ENCODE results near the gene DEPDC7. TPM values are rescaled to one million over a fixed set of nuclear protein-coding genes. Genes with fewer than 3 reads are reported as not detected.
"Not testable (repeated sequence)": the region's sequence is repeated elsewhere in the genome, so short reads cannot be mapped to it uniquely, and the experiment has no call there.

The DEPDC7 gene
- polyA plus RNA-seq (1.3 and 3.3 TPM in 2 replicates), polyA minus RNA-seq (1.2 TPM in 2 replicates)

DNA sequence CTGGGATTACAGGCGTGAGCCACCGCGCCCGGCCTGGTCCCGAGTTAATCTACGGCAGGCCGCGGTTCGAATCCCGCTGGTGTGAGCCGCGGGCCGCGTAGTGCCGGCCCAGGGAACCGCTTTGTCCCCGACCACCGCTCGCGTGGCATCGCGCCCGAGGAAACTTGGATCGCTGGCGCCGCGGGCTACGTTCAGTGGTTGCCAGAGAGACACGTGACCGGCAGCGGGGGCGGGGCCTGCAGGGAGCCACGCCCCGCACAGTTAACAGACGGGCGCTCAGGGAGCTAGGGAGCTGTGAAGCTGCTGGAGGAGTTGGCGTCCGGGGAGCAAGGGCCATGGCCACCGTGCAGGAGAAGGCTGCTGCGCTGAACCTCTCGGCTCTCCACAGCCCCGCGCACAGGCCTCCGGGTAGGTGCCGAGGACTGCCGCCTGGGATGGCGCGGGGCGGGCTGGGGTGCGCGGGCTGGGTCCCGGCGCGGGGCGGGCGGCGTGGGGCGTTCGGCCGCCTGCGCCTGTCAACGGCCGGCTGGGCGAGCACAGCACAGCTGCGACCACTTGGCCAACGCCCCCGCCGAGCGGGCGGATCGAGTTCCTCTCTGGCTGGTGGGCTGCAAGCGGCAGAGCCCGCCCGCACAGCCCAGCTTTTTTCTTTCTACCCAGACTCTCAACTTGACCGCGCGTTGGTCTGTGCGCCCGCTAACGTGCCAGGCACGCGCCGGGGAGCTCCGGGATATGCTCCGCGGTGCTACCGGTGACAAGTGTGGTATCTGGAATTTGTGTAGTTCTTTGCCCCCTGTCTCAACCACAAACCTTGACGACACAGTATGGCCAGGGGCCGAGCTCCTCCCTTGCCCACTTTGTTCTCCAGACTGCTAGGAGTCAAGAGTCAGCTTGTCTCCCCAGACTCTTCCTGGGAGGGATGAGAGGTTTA lies at the start of gene DEPDC7:
TSS of gene DEPDC7 (plus strand) at position 258 of the 931 bp plus-strand sequence. CDS start at position 336, 78 bp downstream.
- H3K4me3 ChIP-seq (ENCODE audit: low read length), result peak within 1 kb of the TSS; percentile 71
- TF ChIP-seq, protein P1, sequence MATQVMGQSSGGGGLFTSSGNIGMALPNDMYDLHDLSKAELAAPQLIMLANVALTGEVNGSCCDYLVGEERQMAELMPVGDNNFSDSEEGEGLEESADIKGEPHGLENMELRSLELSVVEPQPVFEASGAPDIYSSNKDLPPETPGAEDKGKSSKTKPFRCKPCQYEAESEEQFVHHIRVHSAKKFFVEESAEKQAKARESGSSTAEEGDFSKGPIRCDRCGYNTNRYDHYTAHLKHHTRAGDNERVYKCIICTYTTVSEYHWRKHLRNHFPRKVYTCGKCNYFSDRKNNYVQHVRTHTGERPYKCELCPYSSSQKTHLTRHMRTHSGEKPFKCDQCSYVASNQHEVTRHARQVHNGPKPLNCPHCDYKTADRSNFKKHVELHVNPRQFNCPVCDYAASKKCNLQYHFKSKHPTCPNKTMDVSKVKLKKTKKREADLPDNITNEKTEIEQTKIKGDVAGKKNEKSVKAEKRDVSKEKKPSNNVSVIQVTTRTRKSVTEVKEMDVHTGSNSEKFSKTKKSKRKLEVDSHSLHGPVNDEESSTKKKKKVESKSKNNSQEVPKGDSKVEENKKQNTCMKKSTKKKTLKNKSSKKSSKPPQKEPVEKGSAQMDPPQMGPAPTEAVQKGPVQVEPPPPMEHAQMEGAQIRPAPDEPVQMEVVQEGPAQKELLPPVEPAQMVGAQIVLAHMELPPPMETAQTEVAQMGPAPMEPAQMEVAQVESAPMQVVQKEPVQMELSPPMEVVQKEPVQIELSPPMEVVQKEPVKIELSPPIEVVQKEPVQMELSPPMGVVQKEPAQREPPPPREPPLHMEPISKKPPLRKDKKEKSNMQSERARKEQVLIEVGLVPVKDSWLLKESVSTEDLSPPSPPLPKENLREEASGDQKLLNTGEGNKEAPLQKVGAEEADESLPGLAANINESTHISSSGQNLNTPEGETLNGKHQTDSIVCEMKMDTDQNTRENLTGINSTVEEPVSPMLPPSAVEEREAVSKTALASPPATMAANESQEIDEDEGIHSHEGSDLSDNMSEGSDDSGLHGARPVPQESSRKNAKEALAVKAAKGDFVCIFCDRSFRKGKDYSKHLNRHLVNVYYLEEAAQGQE (IDR thresholded peaks at IDR 0.05; ENCODE audit: borderline replicate concordance), result no peak
- TF ChIP-seq SMC3 (conservative IDR thresholded peaks at IDR 0.05; ENCODE audit: poor library complexity) (peak; percentile 29), POLR2AphosphoS5 (IDR thresholded peaks at IDR 0.05) (peak; percentile 33), EZH2 (IDR thresholded peaks at IDR 0.05; ENCODE audit: borderline replicate concordance, insufficient read depth, low read length, poor library complexity, severe bottlenecking) (no peak)
- H3K9ac ChIP-seq (ENCODE audit: low read length), result peak within 1 kb of the TSS; percentile 45
- H3K27me3 ChIP-seq (ENCODE audit: insufficient read depth, low read depth, low read length), result peaks cover 11% of the 10 kb centered on the region
- no peaks in the 10 kb centered on the region for H3F3A ChIP-seq (ENCODE audit: insufficient read depth, low read length, poor library complexity, severe bottlenecking)
- no peaks in the 10 kb centered on the region for H3K79me2 ChIP-seq (replicated peaks; ENCODE audit: insufficient read depth, low read length)
- peak within 1 kb of the TSS; percentile 22 for H2AFZ ChIP-seq (ENCODE audit: low read depth, low read length)
- no peaks in the 10 kb centered on the region for H3K9me2 ChIP-seq (ENCODE audit: insufficient read depth, low read length)
- no peaks in the 10 kb centered on the region for H3K9me3 ChIP-seq (ENCODE audit: low read length)
- H4K20me1 ChIP-seq (ENCODE audit: insufficient read depth), result no peaks in the 10 kb centered on the region
- H3K27ac ChIP-seq (ENCODE audit: low read length), result no peak within 1 kb of the TSS
- no peaks in the 10 kb centered on the region for H3K36me3 ChIP-seq (ENCODE audit: insufficient read depth, low read length)
- H3K4me2 ChIP-seq (ENCODE audit: low read length), result no peak within 1 kb of the TSS

DNA sequence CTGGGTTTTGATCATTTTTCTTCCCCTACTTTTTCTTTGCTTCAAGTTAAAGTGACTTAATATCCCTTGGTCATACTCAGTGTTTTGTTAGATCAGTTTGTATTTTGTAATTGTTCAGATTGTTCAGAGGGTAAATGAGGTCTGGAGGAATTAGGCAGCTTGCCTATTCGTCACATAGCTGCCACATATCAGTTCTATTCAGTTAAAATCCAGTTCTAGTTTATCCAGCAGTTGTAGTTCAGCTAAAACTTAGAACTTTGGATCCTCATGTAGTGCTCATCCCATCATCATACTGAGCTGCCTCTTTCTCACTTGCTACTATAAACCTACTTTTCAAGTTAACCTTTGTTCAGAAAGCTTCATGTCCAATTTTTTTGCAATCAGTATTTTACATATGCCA lies 47.1 kb upstream of the DEPDC7 start:
- no peaks in the 10 kb centered on the region for H3F3A ChIP-seq (ENCODE audit: insufficient read depth, low read length, poor library complexity, severe bottlenecking)
- no peaks in the 10 kb centered on the region for H3K9me2 ChIP-seq (ENCODE audit: insufficient read depth, low read length)
- H3K79me2 ChIP-seq (replicated peaks; ENCODE audit: insufficient read depth, low read length), result no peaks in the 10 kb centered on the region
- H3K27ac ChIP-seq (ENCODE audit: low read length), result no peak overlapping the region
- TF ChIP-seq SMC3 (conservative IDR thresholded peaks at IDR 0.05; ENCODE audit: poor library complexity) (no peak), TAF1 (IDR thresholded peaks at IDR 0.05; ENCODE audit: low read depth) (no peak), POLR2AphosphoS5 (IDR thresholded peaks at IDR 0.05) (no peak), MXI1 (conservative IDR thresholded peaks at IDR 0.05; ENCODE audit: poor library complexity, severe bottlenecking) (no peak), RAD21 (conservative IDR thresholded peaks at IDR 0.05) (no peak)
- TF ChIP-seq, protein P1 (IDR thresholded peaks at IDR 0.05; ENCODE audit: borderline replicate concordance), result no peak
- H3K36me3 ChIP-seq (ENCODE audit: insufficient read depth, low read length), result peaks cover 9% of the 10 kb centered on the region
- no peak overlapping the region for H3K9ac ChIP-seq (ENCODE audit: low read length)
- H3K4me2 ChIP-seq (ENCODE audit: low read length), result no peak overlapping the region
- H3K4me3 ChIP-seq (ENCODE audit: low read length), result no peak overlapping the region
- H3K9me3 ChIP-seq (ENCODE audit: low read length), result no peaks in the 10 kb centered on the region
- no peak overlapping the region for H2AFZ ChIP-seq (ENCODE audit: low read depth, low read length)
- H3K27me3 ChIP-seq (ENCODE audit: insufficient read depth, low read depth, low read length), result no peaks in the 10 kb centered on the region
- no peaks in the 10 kb centered on the region for H4K20me1 ChIP-seq (ENCODE audit: insufficient read depth)

DNA sequence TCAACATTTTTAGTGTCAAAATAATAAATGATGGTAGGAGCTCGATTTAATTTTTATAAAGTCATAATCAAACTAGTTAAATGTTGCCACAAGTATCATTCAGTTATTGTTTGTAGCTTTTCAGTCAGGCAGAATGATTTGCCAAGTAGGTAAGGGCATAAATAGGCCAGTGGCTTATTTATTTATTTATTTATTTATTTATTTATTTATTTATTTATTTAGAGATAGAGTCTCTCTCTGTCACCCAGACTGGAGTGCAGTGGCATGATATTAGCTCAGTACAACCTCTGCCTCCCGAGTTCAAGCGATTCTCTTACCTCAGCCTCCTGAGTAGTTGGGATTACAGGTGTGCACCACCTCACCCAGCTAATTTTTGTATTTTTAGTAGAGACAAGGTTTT lies 43.4 kb upstream of the DEPDC7 start:
- H4K20me1 ChIP-seq (ENCODE audit: insufficient read depth); H2AFZ ChIP-seq (ENCODE audit: low read depth, low read length); H3K79me2 ChIP-seq (replicated peaks; ENCODE audit: insufficient read depth, low read length); H3K9me2 ChIP-seq (ENCODE audit: insufficient read depth, low read length); H3K4me3 ChIP-seq (ENCODE audit: low read length); H3K4me2 ChIP-seq (ENCODE audit: low read length); H3K9me3 ChIP-seq (ENCODE audit: low read length); H3F3A ChIP-seq (ENCODE audit: insufficient read depth, low read length, poor library complexity, severe bottlenecking); H3K27me3 ChIP-seq (ENCODE audit: insufficient read depth, low read depth, low read length); H3K9ac ChIP-seq (ENCODE audit: low read length); H3K27ac ChIP-seq (ENCODE audit: low read length): not testable (repeated sequence)
- H3K36me3 ChIP-seq (ENCODE audit: insufficient read depth, low read length), result peaks cover 15% of the 10 kb centered on the region
